Karpas-422 (cell line): ENCODE data around the gene NME3. TPM values are rescaled to one million over a fixed set of nuclear protein-coding genes. Genes with fewer than 3 reads are reported as not detected.

Experiments used
- DNase-seq: peaks from one replicate; pipeline ENCODE4 v3.0.0-alpha.2; 2015
- H2AFZ ChIP-seq: fragments of 200-600 bp; sonication (generic); 2 replicates; pipeline ENCODE4 v1.6.1; 2014; ENCODE audit warnings: antibody characterized with exemption, low read length, mixed read lengths
- H3K27ac ChIP-seq: fragments of 200-600 bp; sonication (generic); 2 replicates; pipeline ENCODE4 v1.5.1; 2014; ENCODE audit warnings: mild to moderate bottlenecking, low read length, moderate library complexity
- H3K27me3 ChIP-seq: fragments of 200-600 bp; sonication (generic); 2 replicates; pipeline ENCODE4 v1.6.1; 2014; ENCODE audit warnings: low read length, mixed read lengths
- H3K36me3 ChIP-seq: fragments of 200-600 bp; sonication (generic); 2 replicates; pipeline ENCODE4 v1.6.1; 2014; ENCODE audit warnings: low read length, mixed read lengths; ENCODE audit not compliant: insufficient read depth
- H3K4me1 ChIP-seq: fragments of 200-600 bp; sonication (generic); 2 replicates; pipeline ENCODE4 v1.6.1; 2014; ENCODE audit warnings: mild to moderate bottlenecking, low read length, mixed read lengths
- H3K4me2 ChIP-seq: fragments of 200-600 bp; sonication (generic); 2 replicates; pipeline ENCODE4 v1.6.1; 2014; ENCODE audit warnings: low read length, low read depth, mild to moderate bottlenecking; ENCODE audit not compliant: poor library complexity, severe bottlenecking
- H3K4me3 ChIP-seq: fragments of 200-600 bp; sonication (generic); 2 replicates; pipeline ENCODE4 v1.5.1; 2014; ENCODE audit warnings: mild to moderate bottlenecking, antibody characterized with exemption, low read length, mixed read lengths
- H3K79me2 ChIP-seq: fragments of 200-600 bp; sonication (generic); 2 replicates; pipeline ENCODE4 v1.6.1; 2014; ENCODE audit warnings: mild to moderate bottlenecking, low read length, mixed read lengths
- H3K9ac ChIP-seq: fragments of 200-600 bp; sonication (generic); 2 replicates; pipeline ENCODE4 v1.6.0; 2014; ENCODE audit warnings: low read length
- H3K9me2 ChIP-seq: fragments of 200-600 bp; sonication (generic), shearing (Covaris generic); replicated peaks from 2 replicates; pipeline ENCODE4 v1.6.0; 2014; ENCODE audit warnings: mild to moderate bottlenecking, low read length, moderate library complexity; ENCODE audit not compliant: insufficient read depth
- H3K9me3 ChIP-seq: fragments of 300-700, 200-600 bp; sonication (generic); 2 replicates; pipeline ENCODE4 v1.6.1; 2014; ENCODE audit warnings: low read length, mixed read lengths
- H4K20me1 ChIP-seq: fragments of 200-600 bp; sonication (generic); 2 replicates; pipeline ENCODE4 v1.6.1; 2014; ENCODE audit warnings: mild to moderate bottlenecking, antibody characterized with exemption, low read length, low read depth; ENCODE audit not compliant: insufficient read depth
- total RNA-seq: library from RNA; depleted of rRNA; stranded (reverse); fragments of >200 nt; shearing (Covaris generic); gene quantifications from 2 replicates; pipeline ENCODE4 v1.2.3, GENCODE V29; 2014; ENCODE audit warnings: low replicate concordance

The NME3 gene
- total RNA-seq, 1 experiment from 2014 or later: 35.9 TPM

DNA sequence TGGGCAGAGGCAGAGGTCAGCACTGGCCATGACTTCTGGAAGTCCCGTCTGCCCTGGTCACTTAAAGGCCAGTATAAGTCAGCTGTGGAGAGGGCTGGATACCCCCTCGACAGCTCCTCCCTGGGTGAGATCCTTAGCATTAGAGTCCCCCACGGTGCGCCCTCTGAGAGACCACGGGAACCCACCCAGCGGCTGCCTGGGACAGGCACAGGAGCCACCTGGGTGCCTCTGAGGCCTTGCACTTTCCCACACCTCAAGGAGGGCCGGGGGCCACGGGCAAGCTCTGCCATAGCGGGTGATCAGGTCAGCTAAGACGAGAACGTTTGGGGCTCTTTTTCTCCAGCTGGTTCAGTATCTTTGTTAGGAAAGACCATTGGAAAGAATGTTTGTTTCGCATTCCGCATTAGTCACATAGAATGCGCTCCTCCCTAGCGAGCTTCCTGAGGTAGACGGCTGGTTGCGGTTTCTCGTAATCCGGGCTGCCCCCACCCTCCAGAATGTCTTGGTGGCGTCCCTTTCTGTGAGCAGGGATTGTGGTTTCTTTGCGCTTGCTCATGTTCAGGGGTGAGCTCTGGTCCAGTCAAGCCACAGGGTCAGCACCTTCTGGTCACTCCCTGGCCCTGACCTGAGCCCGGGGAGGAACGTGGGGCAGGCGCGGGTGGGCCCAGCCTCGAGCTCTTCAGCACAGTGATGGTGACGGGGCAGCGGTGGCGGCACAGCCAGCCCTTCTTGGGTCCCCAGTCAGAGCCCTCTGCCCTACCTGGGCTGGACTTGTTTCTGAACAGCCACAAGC is 25.2 kb downstream of the NME3 start:
- Histone ChIP-seq H4K20me1 (no peaks in the 10 kb centered on the region), H3K4me3 (no peak overlapping the region), H3K9me3 (no peaks in the 10 kb centered on the region), H3K27ac (no peak overlapping the region), H3K9ac (no peak overlapping the region), H3K4me1 (no peaks in the 10 kb centered on the region), H2AFZ (no peak overlapping the region), H3K4me2 (no peak overlapping the region), H3K79me2 (no peaks in the 10 kb centered on the region), H3K36me3 (no peaks in the 10 kb centered on the region), H3K9me2 (no peaks in the 10 kb centered on the region), H3K27me3 (no peaks in the 10 kb centered on the region)
- DNase-seq: no peak

DNA sequence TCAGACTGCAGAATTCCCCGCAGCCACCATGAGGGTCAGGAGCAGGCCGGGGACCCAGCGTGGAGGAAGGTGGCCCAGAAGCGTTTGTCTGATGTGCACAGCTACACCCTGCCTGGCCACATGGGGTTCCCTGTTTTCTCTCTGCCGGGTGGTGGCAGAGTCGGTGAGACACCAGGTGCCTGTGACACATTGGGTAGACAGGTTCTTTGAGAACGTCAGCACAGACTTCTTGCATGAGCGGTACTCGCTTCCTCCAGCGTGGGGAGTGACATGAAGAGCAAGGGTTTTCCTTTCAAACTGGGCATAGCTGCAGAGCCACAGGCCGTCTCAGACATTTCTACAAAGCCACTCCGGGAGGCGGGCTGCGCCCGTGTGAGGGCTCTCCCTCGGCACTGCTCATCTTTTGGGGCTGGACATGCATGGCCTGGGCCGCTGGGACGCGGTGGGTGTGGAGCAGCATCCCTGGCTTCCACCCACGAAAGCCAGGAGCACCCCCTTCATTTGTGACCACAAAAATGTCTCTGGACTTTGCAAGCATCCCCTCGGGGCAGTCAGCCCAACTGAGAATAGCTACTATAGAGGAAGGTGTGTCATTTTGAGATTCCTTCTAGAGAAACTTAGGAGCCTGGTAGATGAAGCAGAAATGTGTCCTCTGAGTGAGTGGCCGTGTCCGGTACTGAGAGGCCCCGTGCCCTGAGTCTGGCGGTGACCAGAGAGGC is 26.0 kb downstream of the NME3 start:
- Histone ChIP-seq H2AFZ (no peak overlapping the region), H3K9ac (no peak overlapping the region), H3K9me3 (no peaks in the 10 kb centered on the region), H3K36me3 (no peaks in the 10 kb centered on the region), H3K4me1 (no peaks in the 10 kb centered on the region), H3K4me3 (no peak overlapping the region), H4K20me1 (no peaks in the 10 kb centered on the region), H3K4me2 (no peak overlapping the region), H3K27ac (no peak overlapping the region), H3K9me2 (no peaks in the 10 kb centered on the region), H3K27me3 (no peaks in the 10 kb centered on the region), H3K79me2 (no peaks in the 10 kb centered on the region)
- DNase-seq: no peak

- Histone ChIP-seq H3K27me3 (no peaks in the 10 kb centered on the region), H2AFZ (no peak overlapping the region), H3K36me3 (no peaks in the 10 kb centered on the region), H3K27ac (no peak overlapping the region), H3K4me3 (no peak overlapping the region), H3K4me2 (no peak overlapping the region), H3K9ac (no peak overlapping the region), H3K9me3 (no peaks in the 10 kb centered on the region; the same call in 1 of the 2 replicates), H3K79me2 (no peaks in the 10 kb centered on the region), H4K20me1 (no peaks in the 10 kb centered on the region), H3K4me1 (no peaks in the 10 kb centered on the region), H3K9me2 (no peaks in the 10 kb centered on the region)
- no peak for DNase-seq
These were observed 27.0 kb downstream of the NME3 start for GRCh38 chr16:1744338-1744840.

- H3K9me3 ChIP-seq: no peaks in the 10 kb centered on the region; the same call in 1 of the 2 replicates
- no peaks in the 10 kb centered on the region for H3K27me3 ChIP-seq
- no peak overlapping the region for H2AFZ ChIP-seq
- H3K79me2 ChIP-seq: no peaks in the 10 kb centered on the region
- H4K20me1 ChIP-seq: no peaks in the 10 kb centered on the region
- no peak for DNase-seq
- H3K9me2 ChIP-seq: no peaks in the 10 kb centered on the region
- no peaks in the 10 kb centered on the region for H3K36me3 ChIP-seq
- H3K9ac ChIP-seq: no peak overlapping the region
- no peak overlapping the region for H3K4me2 ChIP-seq
- H3K4me3 ChIP-seq: no peak overlapping the region
- H3K4me1 ChIP-seq: no peaks in the 10 kb centered on the region
- no peak overlapping the region for H3K27ac ChIP-seq
These were observed 27.7 kb downstream of the NME3 start for GRCh38 chr16:1743376-1744337.

DNA sequence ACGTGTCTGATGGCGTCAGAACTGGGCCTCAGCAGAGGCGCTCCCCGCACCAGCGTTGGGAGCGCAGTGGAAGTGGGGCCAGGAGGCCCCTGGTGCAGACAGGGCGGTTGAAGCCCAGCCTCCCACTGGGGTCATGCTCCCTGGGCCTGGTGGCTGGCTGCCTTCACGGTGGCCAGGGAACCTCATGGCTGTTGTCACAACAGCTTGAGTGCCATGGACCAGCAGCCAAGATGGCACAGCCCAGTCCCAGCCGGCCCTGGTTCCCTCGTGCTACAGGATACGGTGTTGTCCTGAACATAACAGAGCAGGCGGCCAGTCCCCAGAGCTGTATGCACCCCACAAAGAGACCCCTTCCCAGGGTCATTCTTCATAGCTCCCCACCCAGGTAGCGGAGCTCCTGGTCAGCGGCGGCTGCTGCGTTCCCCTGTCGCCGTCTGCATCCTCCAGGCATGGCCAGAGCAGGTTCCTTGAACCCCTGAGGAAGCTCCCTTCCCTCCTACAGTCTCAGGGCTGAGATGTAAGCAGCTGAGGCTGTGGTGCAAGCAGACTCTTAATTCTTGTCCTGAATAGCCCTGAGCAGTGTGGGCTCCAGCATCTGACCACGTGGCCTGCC is 29.7 kb downstream of the NME3 start:
- no peak overlapping the region for H3K4me2 ChIP-seq
- no peak for DNase-seq
- no peak overlapping the region for H2AFZ ChIP-seq
- H3K27ac ChIP-seq: no peak overlapping the region
- no peak overlapping the region for H3K4me3 ChIP-seq
- no peaks in the 10 kb centered on the region for H3K4me1 ChIP-seq
- no peaks in the 10 kb centered on the region for H4K20me1 ChIP-seq
- H3K27me3 ChIP-seq: no peaks in the 10 kb centered on the region
- H3K36me3 ChIP-seq: no peaks in the 10 kb centered on the region
- no peak overlapping the region for H3K9ac ChIP-seq
- no peaks in the 10 kb centered on the region; the same call in 1 of the 2 replicates for H3K9me3 ChIP-seq
- H3K79me2 ChIP-seq: no peaks in the 10 kb centered on the region
- no peaks in the 10 kb centered on the region for H3K9me2 ChIP-seq

DNA sequence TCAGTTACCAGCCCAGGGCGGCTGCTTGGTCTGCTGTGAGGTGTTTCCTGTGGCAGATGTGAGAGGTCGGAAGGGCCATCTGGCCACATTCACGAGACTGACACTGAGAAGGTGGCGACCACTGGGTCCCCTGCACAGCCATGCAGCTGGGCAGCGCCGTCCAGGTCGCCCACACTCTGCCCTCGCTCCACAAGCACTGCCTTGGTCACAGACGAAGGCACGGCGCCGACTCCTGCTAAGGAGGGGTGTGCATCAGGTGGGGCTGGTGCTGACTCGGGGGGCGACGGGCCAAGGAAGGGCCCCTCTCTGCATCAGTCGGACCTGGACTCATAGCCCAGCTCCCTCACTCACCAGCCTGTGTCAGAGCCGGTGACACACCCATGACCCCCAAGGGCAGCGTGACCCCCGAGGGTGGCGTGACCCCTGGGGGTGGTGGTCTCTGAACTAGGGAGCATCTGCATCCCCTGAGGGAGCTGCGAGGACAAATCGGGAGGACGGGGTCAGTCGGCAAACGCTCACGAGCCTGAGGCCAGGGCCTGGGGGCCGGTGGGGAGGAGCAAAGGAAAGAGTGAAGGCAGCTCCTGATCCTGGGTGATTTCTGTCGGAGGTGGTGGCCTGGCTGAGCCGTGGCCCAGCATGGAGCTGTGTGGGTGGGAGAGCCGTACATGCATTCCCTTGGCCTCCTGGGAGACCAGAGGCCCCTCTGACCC is 30.4 kb downstream of the NME3 start:
- Histone ChIP-seq H3K4me1 (no peaks in the 10 kb centered on the region), H3K27me3 (no peaks in the 10 kb centered on the region), H4K20me1 (no peaks in the 10 kb centered on the region), H3K4me3 (no peak overlapping the region), H3K4me2 (no peak overlapping the region), H2AFZ (no peak overlapping the region), H3K79me2 (no peaks in the 10 kb centered on the region), H3K9ac (no peak overlapping the region), H3K36me3 (no peaks in the 10 kb centered on the region), H3K27ac (no peak overlapping the region), H3K9me3 (no peaks in the 10 kb centered on the region; the same call in 1 of the 2 replicates), H3K9me2 (no peaks in the 10 kb centered on the region)
- DNase-seq: no peak

GRCh38 chr16:1740234-1740633 is 31.1 kb downstream of the NME3 start:
- no peak overlapping the region for H3K27ac ChIP-seq
- no peak for DNase-seq
- H3K4me3 ChIP-seq: no peak overlapping the region
- H3K9me3 ChIP-seq: peaks cover 4% of the 10 kb centered on the region; the same call in 1 of the 2 replicates
- H3K27me3 ChIP-seq: no peaks in the 10 kb centered on the region
- H2AFZ ChIP-seq: no peak overlapping the region
- no peaks in the 10 kb centered on the region for H3K36me3 ChIP-seq
- no peak overlapping the region for H3K9ac ChIP-seq
- H3K9me2 ChIP-seq: no peaks in the 10 kb centered on the region
- no peaks in the 10 kb centered on the region for H3K79me2 ChIP-seq
- H4K20me1 ChIP-seq: no peaks in the 10 kb centered on the region
- no peaks in the 10 kb centered on the region for H3K4me1 ChIP-seq
- H3K4me2 ChIP-seq: no peak overlapping the region
